H9 (cell line): ENCODE measurements around the gene ITGB1BP1. TPM values are rescaled to one million over a fixed set of nuclear protein-coding genes. Genes with fewer than 3 reads are reported as not detected.

Source experiments
- DNase-seq: peaks from one replicate; pipeline ENCODE4 v3.0.0-alpha.2; 2017
- H2AFZ ChIP-seq: one replicate; pipeline ENCODE4 v1.6.1; 2013; ENCODE audit warnings: mild to moderate bottlenecking, low read length, control low read depth, moderate library complexity
- H2AK5ac ChIP-seq: 2 replicates; pipeline ENCODE4 v1.6.1; 2013; ENCODE audit warnings: low read length, control low read depth, mixed read lengths; ENCODE audit not compliant: insufficient read length
- H2BK120ac ChIP-seq: one replicate; pipeline ENCODE4 v1.6.1; 2013; ENCODE audit warnings: low read depth, mild to moderate bottlenecking, low read length, control low read depth, inconsistent platforms; ENCODE audit not compliant: poor library complexity, severe bottlenecking
- H2BK12ac ChIP-seq: 2 replicates; pipeline ENCODE4 v1.6.1; 2013; ENCODE audit warnings: low read length, control low read depth, mixed read lengths, low read depth; ENCODE audit not compliant: insufficient read length
- H2BK15ac ChIP-seq: 2 replicates; pipeline ENCODE4 v1.6.1; 2013; ENCODE audit warnings: low read depth, low read length, control low read depth
- H2BK20ac ChIP-seq: one replicate; pipeline ENCODE4 v1.6.1; 2013; ENCODE audit warnings: low read depth, mild to moderate bottlenecking, low read length, control low read depth, inconsistent platforms; ENCODE audit not compliant: poor library complexity, severe bottlenecking
- H2BK5ac ChIP-seq: 2 replicates; pipeline ENCODE4 v1.6.1; 2013; ENCODE audit warnings: low read length, control low read depth, mixed read lengths; ENCODE audit not compliant: insufficient read length
- H3K14ac ChIP-seq: 2 replicates; pipeline ENCODE4 v1.6.1; 2013; ENCODE audit warnings: low read length, control low read depth; ENCODE audit not compliant: insufficient read depth
- H3K18ac ChIP-seq: 2 replicates; pipeline ENCODE4 v1.6.1; 2013; ENCODE audit warnings: low read depth, mild to moderate bottlenecking, mixed read lengths, low read length, control low read depth; ENCODE audit not compliant: insufficient read length
- H3K23ac ChIP-seq: 2 replicates; pipeline ENCODE4 v1.6.1; 2013; ENCODE audit warnings: low read length, control low read depth, mixed read lengths, low read depth; ENCODE audit not compliant: insufficient read length
- H3K23me2 ChIP-seq: 2 replicates; pipeline ENCODE4 v1.6.1; 2013; ENCODE audit warnings: low read depth, mild to moderate bottlenecking, mixed read lengths, low read length, control low read depth; ENCODE audit not compliant: insufficient read length, poor library complexity, severe bottlenecking
- H3K27ac ChIP-seq: 2 replicates; pipeline ENCODE4 v1.5.1; 2013; ENCODE audit warnings: low read length, control low read depth, mixed read lengths, low read depth; ENCODE audit not compliant: insufficient read length
- H3K27me3 ChIP-seq: 2 replicates; pipeline ENCODE4 v1.6.1; 2013; ENCODE audit warnings: low read length, control low read depth, inconsistent platforms; ENCODE audit not compliant: insufficient read depth
- H3K4ac ChIP-seq: 2 replicates; pipeline ENCODE4 v1.6.1; 2013; ENCODE audit warnings: low read depth, mild to moderate bottlenecking, control low read depth, inconsistent platforms, low read length, moderate library complexity
- H3K4me1 ChIP-seq: 2 replicates; pipeline ENCODE4 v1.6.1; 2013; ENCODE audit warnings: low read length, control low read depth, inconsistent platforms; ENCODE audit not compliant: insufficient read depth
- H3K4me2 ChIP-seq: 2 replicates; pipeline ENCODE4 v1.6.1; 2013; ENCODE audit warnings: low read length, control low read depth, mixed read lengths; ENCODE audit not compliant: insufficient read length, insufficient read depth
- H3K56ac ChIP-seq: 2 replicates; pipeline ENCODE4 v1.6.1; 2013; ENCODE audit warnings: low read depth, mild to moderate bottlenecking, mixed read lengths, low read length, control low read depth; ENCODE audit not compliant: insufficient read length
- H3K79me1 ChIP-seq: 2 replicates; pipeline ENCODE4 v1.6.1; 2013; ENCODE audit warnings: low read depth, mild to moderate bottlenecking, moderate library complexity, low read length, control low read depth, inconsistent platforms; ENCODE audit not compliant: insufficient read depth, poor library complexity, severe bottlenecking
- H3K79me2 ChIP-seq: 2 replicates; pipeline ENCODE4 v1.6.1; 2013; ENCODE audit warnings: low read length, control low read depth, inconsistent platforms; ENCODE audit not compliant: insufficient read depth
- H3K9ac ChIP-seq: 2 replicates; pipeline ENCODE4 v1.6.1; 2013; ENCODE audit warnings: low read length, control low read depth, mixed read lengths; ENCODE audit not compliant: insufficient read length; ENCODE audit errors: extremely low read depth
- H3K9me3 ChIP-seq: one replicate; pipeline ENCODE4 v1.6.1; 2013; ENCODE audit warnings: low read depth, low read length, inconsistent platforms; ENCODE audit not compliant: control insufficient read depth
- H3T11ph ChIP-seq: one replicate; pipeline ENCODE4 v1.6.1; 2013; ENCODE audit warnings: mild to moderate bottlenecking, low read length, control low read depth, inconsistent platforms
- H4K20me1 ChIP-seq: one replicate; pipeline ENCODE4 v1.6.1; 2013; ENCODE audit not compliant: control insufficient read depth, insufficient read length, insufficient read depth
- H4K5ac ChIP-seq: 2 replicates; pipeline ENCODE4 v1.6.1; 2013; ENCODE audit warnings: low read depth, mild to moderate bottlenecking, mixed read lengths, low read length, control low read depth; ENCODE audit not compliant: insufficient read length
- H4K8ac ChIP-seq: replicated peaks from 2 replicates; pipeline ENCODE4 v1.6.1; 2013; ENCODE audit warnings: low read length, control low read depth, mixed read lengths, low read depth; ENCODE audit not compliant: insufficient read length
- H4K91ac ChIP-seq: 2 replicates; pipeline ENCODE4 v1.6.1; 2013; ENCODE audit warnings: low read depth, mild to moderate bottlenecking, moderate library complexity, mixed read lengths, low read length, control low read depth; ENCODE audit not compliant: insufficient read length
- H3K27ac Mint-ChIP-seq, 3 experiments: 2 replicates in 2 of 3; 3 replicates in 1 of 3; pipeline ENCODE4 v1.8.0; 2020 to 2021; ENCODE audit warnings: mixed read lengths in 3 of 3, mild to moderate bottlenecking in 1 of 3, moderate library complexity in 1 of 3
- H3K27me3 Mint-ChIP-seq: 2 replicates; pipeline ENCODE4 v1.8.0; 2021; ENCODE audit warnings: low read depth, mild to moderate bottlenecking, moderate library complexity, mixed read lengths
- H3K36me3 Mint-ChIP-seq, 3 experiments: 2 replicates in 2 of 3; 3 replicates in 1 of 3; pipeline ENCODE4 v1.8.0; 2020 to 2021; ENCODE audit warnings: low read depth in 3 of 3, mixed read lengths in 3 of 3; ENCODE audit not compliant: insufficient read depth in 1 of 3
- H3K4me1 Mint-ChIP-seq, 2 experiments: 2 replicates each; pipeline ENCODE4 v1.8.0; 2020; ENCODE audit warnings: mixed read lengths in 2 of 2
- H3K4me3 Mint-ChIP-seq, 2 experiments: 2 replicates in 1 of 2; 3 replicates in 1 of 2; pipeline ENCODE4 v1.8.0; 2020 to 2021; ENCODE audit warnings: mild to moderate bottlenecking in 2 of 2, mixed read lengths in 2 of 2, moderate library complexity in 1 of 2
- H3K9me3 Mint-ChIP-seq, 2 experiments: 2 replicates in 1 of 2; 3 replicates in 1 of 2; pipeline ENCODE4 v1.8.0; 2020; ENCODE audit warnings: mild to moderate bottlenecking in 2 of 2, mixed read lengths in 2 of 2, moderate library complexity in 1 of 2
- CTCF ChIP-seq: fragments of 200-600 bp; sonication (generic); conservative IDR thresholded peaks from 3 replicates; pipeline ENCODE4 v1.8.0; 2021; ENCODE audit warnings: antibody characterized with exemption, mild to moderate bottlenecking
- WGBS: extraction: QIAGEN DNeasy Blood & Tissue Kit; methylation state at CpG from one replicate; pipeline ENCODE4 v1.1.7; 2013; ENCODE audit warnings: missing lambda C conversion rate, low lambda C conversion rate, mixed read lengths; ENCODE audit not compliant: insufficient read length; ENCODE audit errors: extremely low coverage; 5-methylcytosine and 5-hydroxymethylcytosine counted together
- total RNA-seq: library from RNA; stranded (reverse); gene quantifications from 2 replicates; pipeline ENCODE4 v1.2.1, GENCODE V29; 2021

ITGB1BP1 gene
- total RNA-seq, 1 experiment from 2014 or later, result 38.7 TPM

- Histone ChIP-seq H4K20me1 (no peaks in the 10 kb centered on the region), H3K79me1 (no peaks in the 10 kb centered on the region), H4K91ac (no peak overlapping the region), H3K4me1 (no peaks in the 10 kb centered on the region), H3K56ac (no peak overlapping the region), H3K9ac (no peak overlapping the region), H2BK15ac (no peak overlapping the region), H3K79me2 (no peaks in the 10 kb centered on the region), H2AK5ac (no peak overlapping the region), H2BK120ac (no peak overlapping the region), H2BK20ac (no peak overlapping the region), H2BK5ac (no peak overlapping the region), H3K27ac (no peak overlapping the region), H3K18ac (no peak overlapping the region), H3K14ac (no peak overlapping the region), H3K23ac (no peak overlapping the region), H3K9me3 (no peaks in the 10 kb centered on the region), H3K27me3 (no peaks in the 10 kb centered on the region), H3T11ph (no peak overlapping the region), H3K4me2 (no peak overlapping the region), H3K23me2 (peaks cover 8% of the 10 kb centered on the region), H2BK12ac (no peak overlapping the region), H2AFZ (no peak overlapping the region), H4K8ac (no peak overlapping the region), H3K4ac (no peak overlapping the region), H4K5ac (no peak overlapping the region)
- Mint-ChIP-seq H3K4me3 (no peak overlapping the region), H3K36me3 (no peaks in the 10 kb centered on the region; a peak in 2 of 7 replicates), H3K4me1 (peaks cover 9 to 11% of the 10 kb centered on the region in 2 experiments), H3K27me3 (peaks cover 10% of the 10 kb centered on the region), H3K27ac (no peak overlapping the region), H3K9me3 (no peaks in the 10 kb centered on the region)
- no CpG with 5 or more reads among the region's 4 CpGs for WGBS
- DNase-seq, result no peak
- no peak for TF ChIP-seq CTCF
Observed at GRCh38 chr2:9418746-9419145, 4.6 kb downstream of the ITGB1BP1 start.
